ENCODE measurements around the gene SH3GLB2. TPM values are rescaled to one million over a fixed set of nuclear protein-coding genes. Genes with fewer than 3 reads are reported as not detected.
"Not testable (repeated sequence)": the region's sequence is repeated elsewhere in the genome, so short reads cannot be mapped to it uniquely, and the experiment has no call there.

SH3GLB2 gene
- total RNA-seq, 1 donor, result 49.0 TPM

DNA sequence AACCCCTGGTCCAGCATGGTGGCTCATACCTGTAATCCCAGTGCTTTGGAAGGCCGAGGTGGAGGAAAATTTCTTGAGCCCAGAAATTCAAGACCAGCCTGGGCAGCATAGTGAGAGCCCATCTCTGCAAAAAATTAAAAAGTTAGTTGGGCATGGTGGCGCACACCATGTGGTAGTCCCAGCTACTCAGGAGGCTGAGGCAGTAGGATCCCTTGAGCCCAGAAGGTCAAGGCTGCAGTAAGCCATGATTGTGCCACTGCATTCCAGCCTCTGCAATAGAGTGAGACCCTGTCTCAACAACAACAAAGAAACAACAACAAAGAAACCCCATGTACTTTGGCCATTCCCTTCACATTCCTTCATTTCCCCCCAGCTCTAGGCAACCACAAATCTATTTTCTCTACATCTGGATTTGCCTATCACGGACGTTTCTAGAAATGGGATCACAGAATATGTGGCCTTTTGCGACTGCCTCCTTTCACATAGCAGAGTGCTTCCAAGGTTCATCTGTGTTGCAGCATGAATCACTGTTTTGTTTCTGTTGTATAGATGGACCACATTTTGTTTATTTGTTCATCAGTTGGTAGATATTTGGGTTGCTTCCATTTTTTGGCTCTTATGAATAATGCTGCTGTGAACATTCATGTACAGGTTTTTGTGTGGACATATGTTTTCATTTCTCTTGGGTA is 26.2 kb upstream of the SH3GLB2 start:
- DNase-seq (ENCODE audit: low read depth in 2 of 3, low spot score in 2 of 3), result no peak

- no peak for DNase-seq (ENCODE audit: low read depth in 2 of 3, low spot score in 2 of 3)
Measured at GRCh38 chr9:129053020-129053419, 24.9 kb upstream of the SH3GLB2 start.

DNA sequence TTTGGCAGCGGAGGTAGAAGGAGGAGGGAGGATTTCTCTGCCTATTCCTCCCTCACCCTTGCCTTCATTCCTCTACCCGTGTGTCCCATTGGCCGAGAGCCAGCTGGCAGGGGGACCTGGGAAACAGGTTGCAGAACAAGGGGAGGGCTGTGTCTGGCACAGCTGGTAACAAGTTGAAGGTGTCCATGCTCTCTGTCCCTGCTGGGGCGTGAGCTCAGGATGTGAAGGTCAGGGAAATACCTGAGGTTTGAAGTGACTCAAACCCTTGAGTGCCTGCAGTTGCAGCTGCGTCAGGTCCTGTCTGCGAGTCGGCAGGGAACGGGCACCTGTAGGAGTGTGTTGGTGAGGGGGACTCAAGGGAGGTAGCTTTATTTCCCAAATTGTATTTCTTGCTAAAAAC is 24.5 kb upstream of the SH3GLB2 start:
- DNase-seq (ENCODE audit: low read depth in 2 of 3, low spot score in 2 of 3), result no peak

DNA sequence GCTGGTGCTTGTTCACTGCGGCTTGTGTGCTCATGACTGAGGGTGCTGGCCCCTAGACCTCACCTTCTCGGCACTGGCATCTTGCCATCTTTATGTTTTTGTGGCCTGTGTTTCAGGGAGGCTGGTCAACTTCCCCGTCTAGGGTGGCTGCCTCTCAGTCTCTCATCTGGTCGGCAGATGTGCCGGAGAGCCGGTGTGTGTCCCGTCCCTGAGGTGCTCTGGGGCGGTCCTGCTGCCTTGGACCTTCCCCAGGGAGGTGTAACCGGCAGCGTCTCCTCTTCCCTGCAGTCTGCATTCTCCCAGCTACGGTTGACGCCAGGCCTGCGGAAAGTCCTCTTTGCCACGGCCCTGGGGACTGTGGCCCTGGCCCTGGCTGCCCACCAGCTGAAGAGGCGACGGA is 13.9 kb upstream of the SH3GLB2 start:
- no peak for DNase-seq (ENCODE audit: low read depth in 2 of 3, low spot score in 2 of 3)

- DNase-seq (ENCODE audit: low read depth in 2 of 3, low spot score in 2 of 3), result no peak
Measured at GRCh38 chr9:129040113-129040643, 12.0 kb upstream of the SH3GLB2 start.

- DNase-seq (ENCODE audit: low read depth in 2 of 3, low spot score in 2 of 3), result no peak
Measured at GRCh38 chr9:129038109-129038852, 10.2 kb upstream of the SH3GLB2 start.

- no peak for DNase-seq (ENCODE audit: low read depth in 2 of 3, low spot score in 2 of 3)
Measured at GRCh38 chr9:129037767-129038098, 9.6 kb upstream of the SH3GLB2 start.

GRCh38 chr9:129036923-129037766 is 9.0 kb upstream of the SH3GLB2 start:
- no peak for DNase-seq (ENCODE audit: low read depth in 2 of 3, low spot score in 2 of 3)

- DNase-seq (ENCODE audit: low read depth in 2 of 3, low spot score in 2 of 3), result peak; percentile 80 to 99 (median 99)
Measured at GRCh38 chr9:129036241-129036922, 8.3 kb upstream of the SH3GLB2 start, which contains the start of gene MIGA2. Gene MIGA2, plus strand, starts transcription at chr9:129036626. Its CDS starts 3,969 bp downstream, at chr9:129040595.

GRCh38 chr9:129035838-129036237 is 7.7 kb upstream of the SH3GLB2 start:
- DNase-seq (ENCODE audit: low read depth in 2 of 3, low spot score in 2 of 3), result not testable (repeated sequence)

- no peak for DNase-seq (ENCODE audit: low read depth in 2 of 3, low spot score in 2 of 3)
Measured at GRCh38 chr9:129033216-129033615, 5.1 kb upstream of the SH3GLB2 start.

GRCh38 chr9:129032541-129033159 is 4.5 kb upstream of the SH3GLB2 start:
- no peak for DNase-seq (ENCODE audit: low read depth in 2 of 3, low spot score in 2 of 3)

DNA sequence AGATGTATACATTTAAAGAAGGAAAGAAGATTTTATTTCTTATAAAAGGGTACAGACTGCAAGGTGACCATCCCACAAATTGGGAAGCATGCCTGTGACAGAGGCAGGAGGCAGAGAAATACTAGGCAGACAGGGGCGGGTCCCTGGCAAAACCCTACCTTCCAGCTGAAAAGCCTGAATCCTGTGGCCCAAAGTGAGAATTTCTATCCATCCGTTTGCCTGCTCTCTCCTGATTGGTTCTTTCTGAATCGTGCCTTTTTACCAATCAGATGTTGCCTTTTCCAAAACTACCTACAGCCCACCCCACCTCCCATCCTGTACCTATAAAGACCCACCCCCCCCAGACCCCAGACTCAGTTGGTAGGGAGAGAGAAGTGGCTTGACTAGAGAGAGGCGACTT is 3.4 kb upstream of the SH3GLB2 start:
- no peak for DNase-seq (ENCODE audit: low read depth in 2 of 3, low spot score in 2 of 3)

- DNase-seq (ENCODE audit: low read depth in 2 of 3, low spot score in 2 of 3), result no peak
Measured at GRCh38 chr9:129030191-129030590, 2.1 kb upstream of the SH3GLB2 start.

GRCh38 chr9:129027685-129028191 is 393 bp downstream of the SH3GLB2 start:
- DNase-seq (ENCODE audit: low read depth in 2 of 3, low spot score in 2 of 3), result no peak

DNA sequence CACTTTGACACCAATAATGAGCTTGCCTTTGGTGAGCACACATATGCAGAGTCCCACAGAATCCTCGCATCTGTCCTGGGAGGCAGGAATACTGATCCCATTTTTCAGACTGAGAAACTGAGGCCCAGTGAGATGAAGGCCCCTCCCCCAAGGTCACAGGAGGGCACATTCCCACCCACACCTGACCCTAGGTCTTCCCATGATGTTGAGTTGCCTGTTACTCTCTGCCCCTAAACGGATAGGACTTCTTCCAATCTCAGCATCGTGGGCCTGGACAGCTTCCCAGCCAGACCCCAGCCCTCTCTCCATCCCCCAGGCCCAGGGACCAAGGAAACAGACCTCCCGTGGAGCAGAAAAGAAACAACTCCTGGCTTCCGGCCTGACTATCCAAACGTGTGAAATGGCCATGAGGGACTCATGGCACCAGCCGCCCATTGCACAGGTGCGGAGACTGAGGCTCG is 877 bp downstream of the SH3GLB2 start:
- DNase-seq (ENCODE audit: low read depth in 2 of 3, low spot score in 2 of 3), result no peak

- DNase-seq (ENCODE audit: low read depth in 2 of 3, low spot score in 2 of 3), result no peak
Measured at GRCh38 chr9:129026442-129027223, 1.5 kb downstream of the SH3GLB2 start.

DNA sequence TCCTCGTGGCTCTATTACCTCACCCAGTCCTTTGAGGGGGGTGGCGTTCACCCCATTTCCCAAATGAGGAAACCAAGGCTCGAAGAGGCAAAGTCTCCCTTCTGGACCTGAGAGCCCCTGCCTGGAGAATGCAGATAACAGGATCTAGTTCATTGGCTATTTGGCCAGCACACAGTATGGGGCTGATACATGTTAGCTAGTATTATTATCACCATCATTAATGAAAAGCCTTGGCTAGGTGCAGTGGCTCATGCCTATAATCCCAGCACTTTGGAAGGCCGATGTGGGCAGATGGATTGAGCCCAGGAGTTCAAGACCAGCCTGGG is 4.3 kb downstream of the SH3GLB2 start:
- no peak for DNase-seq (ENCODE audit: low read depth in 2 of 3, low spot score in 2 of 3)
